Retina (tissue), 1 donor: ENCODE data around the gene CROCC2.

ENCODE experiments used
- DNase-seq: peaks from one replicate; pipeline ENCODE4 v3.0.0-alpha.2; 2016

CROCC2 gene

DNA sequence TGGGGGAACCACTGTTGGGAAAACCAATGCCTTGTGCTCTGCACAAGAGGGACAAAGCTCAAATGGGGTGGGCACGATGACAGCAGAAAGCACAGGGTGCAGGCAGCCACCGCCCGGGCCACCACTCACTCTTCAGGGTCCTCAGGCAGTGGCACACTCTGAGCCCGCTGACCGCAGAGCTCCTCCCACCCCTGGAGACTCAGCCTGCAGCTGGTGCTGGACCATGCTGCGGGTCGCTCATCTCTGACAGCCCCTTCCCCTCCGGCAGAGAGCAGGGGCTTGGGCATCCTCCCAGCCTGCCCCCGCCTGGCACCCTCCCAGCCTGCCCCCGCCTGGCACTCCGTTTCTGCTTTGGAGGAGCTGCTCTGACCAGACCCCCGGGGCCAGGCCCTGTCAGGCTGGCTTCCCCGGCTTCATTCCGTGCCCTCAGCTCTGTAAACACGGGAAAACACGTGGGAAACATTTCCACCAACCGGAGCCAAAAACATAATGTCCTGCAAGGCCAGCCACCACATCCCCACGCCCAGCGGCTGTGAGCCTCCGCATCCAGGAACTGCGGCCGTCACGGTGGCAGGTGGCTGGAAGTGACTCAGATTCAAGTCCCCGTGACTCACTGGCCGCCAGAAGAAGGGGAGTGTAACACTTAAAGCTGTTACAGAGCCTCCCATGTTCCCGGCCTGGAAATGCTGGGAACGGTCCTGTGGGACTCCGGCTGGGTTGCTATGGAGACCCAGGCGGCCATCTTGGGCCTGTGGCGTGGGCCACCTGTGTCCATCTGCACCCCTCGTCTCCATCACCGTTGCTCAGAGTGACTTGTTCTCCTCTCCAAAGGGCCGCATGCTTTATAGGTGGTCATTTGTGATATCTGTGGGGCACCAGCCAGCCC, 85.5 kb downstream of the CROCC2 start:
- peak; percentile 60 for DNase-seq

DNA sequence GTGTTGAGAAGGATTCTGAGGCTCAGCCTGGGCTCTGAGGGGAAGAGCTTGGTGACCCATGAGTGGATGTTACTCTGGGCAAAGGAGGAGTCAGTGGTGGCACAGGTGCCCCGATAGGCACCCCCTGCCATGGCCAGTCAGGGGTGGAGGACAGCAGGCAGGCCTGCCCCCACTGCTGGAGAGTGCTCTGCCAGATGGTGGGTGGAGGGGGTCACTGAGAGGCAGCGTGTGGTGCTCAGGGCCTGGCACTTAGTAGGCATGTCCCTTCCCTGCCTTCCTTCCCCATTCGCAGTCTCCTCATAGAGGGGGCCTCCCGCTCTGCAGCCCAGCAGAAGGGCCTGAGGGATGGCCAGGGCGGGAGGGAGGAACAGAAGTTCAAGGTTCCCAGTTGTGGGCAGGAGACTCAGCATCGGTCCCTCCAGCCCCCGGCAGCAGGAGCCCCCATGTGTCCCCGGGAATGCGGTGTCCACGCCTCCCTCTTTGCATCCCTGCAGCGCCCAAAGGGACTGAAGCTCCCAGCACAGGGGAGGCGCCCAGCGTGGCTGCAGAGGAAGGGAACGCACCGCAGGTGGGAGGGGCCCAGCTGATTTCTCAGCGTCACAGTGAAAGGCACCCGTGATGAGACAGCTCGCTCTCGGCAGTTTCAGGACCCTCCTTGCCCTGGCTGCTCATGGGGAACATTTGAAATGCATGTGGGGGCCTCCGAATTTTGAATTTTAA, 86.6 kb downstream of the CROCC2 start:
- no peak for DNase-seq

DNA sequence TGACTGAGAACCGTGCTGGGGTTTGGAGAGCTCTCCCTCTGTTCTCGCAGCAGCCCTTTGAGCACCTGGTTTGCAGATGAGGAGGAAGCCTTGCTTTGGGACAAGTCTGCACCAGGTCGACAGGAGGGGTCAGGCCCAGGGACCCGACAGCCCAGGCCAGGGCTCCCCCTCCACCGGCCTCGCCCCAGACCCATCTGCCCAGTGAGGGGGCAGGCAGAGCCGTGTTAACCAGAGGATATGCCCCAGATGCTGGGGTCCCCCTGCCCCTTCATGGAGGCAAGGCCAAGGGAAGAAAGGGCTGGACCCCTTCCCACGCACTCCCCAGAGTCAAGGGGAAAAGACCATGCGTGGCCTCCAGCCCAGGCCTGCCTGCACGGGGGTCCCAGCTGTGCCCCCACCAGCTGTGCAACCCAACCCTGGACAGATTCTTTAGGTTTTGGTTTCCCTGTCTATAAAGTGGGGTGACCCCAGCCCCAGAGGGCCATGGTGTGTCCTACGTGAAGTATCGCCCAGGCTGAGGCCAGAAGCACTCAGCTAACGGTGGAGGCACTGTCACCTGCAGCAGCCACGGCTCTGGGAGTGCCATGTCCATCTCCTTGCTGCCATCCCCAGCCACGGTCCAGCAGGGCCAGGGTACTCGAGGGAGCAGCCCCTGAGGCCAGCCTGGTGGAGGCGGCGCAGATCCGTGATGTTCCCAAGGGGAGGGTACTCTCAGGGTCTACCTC, 87.5 kb downstream of the CROCC2 start:
- no peak for DNase-seq

- no peak for DNase-seq
Measured at GRCh38 chr2:240994171-240994896, 88.2 kb downstream of the CROCC2 start.

- DNase-seq: no peak
Measured at GRCh38 chr2:240995041-240996021, 89.2 kb downstream of the CROCC2 start.

GRCh38 chr2:240996161-240996833, 90.2 kb downstream of the CROCC2 start:
- no peak for DNase-seq

GRCh38 chr2:240996834-240997140, 90.7 kb downstream of the CROCC2 start:
- DNase-seq: no peak

DNA sequence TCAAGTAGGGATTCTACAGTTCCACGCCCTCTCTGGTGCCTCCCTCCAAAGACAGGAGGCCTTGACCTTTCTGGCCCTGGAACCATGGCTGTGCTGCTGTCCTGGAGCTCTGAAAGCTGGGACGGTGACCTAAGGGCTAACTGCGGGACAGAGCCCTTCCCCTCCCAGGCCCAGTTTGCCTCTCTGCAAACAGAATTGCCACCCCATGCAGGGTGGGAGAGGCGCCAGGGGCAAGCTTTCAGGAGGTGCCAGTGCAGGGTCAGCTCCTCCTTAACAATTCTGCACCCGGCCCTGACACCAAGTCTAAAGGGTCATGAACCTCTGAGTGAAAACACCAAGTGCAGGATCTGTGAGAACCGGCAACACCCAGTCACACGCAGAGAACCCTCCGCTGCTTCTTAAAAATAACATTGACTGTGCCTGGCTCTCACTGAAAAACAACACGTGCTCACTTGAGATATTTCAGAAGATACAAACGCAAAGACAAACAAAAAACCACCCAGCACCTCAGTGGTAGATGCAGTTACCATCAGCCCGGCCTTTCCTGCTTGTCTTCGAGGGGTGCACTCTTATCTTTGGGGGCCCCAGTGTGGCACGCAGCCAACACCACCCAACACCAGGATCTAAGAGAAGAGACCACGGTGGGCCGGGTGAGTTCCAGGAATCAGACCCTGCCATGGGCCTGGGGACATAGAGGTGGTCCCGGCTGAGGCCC, 91.2 kb downstream of the CROCC2 start:
- no peak for DNase-seq

- DNase-seq: peak; percentile 93
Measured at GRCh38 chr2:240997856-240998705, 91.9 kb downstream of the CROCC2 start, which contains the start of gene SNED1. Gene SNED1 (plus strand): TSS chr2:240998618. CDS start chr2:240998838, 220 bp downstream.

GRCh38 chr2:240998706-240998994, 92.5 kb downstream of the CROCC2 start:
- no peak for DNase-seq

DNA sequence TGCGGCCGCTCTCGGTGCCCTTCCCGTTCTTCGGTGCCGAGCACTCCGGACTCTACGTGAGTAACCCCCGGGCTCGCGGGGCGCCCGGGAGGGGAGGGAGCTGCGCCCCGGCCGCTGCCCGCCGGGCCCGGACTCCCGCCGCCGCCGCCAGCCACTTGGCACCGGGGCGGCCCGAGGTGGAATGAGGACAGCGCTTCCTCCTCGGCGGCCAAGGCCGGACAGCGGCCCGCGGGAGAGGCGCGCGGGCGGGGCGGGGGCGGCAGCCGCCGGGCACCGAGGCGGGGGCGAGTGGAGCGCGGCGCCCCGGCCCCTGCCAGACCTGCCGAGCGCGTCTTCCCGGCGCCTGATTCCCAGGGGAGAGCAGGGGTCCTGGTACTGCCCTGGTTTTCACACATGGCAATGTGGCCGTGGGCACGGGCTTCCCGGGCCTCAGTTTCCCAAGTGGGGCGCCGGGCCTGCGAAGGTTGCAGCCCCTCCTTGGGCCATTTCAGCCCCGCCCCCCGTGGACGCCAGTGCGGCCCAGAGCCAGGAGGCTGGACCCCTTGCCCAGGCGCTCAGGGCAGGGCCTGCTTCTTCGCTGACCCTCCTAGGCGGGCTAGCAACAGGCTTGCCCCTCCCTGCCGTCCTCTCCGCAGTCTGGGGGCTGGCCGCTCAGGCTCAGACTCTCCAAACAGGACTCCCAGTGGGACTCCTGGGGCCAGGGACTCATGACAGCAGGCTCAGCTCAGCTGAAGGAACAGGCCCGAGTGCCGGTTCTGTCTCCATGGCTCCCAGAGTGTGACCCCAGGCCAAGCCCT, 93.1 kb downstream of the CROCC2 start:
- peak; percentile 33 for DNase-seq

DNA sequence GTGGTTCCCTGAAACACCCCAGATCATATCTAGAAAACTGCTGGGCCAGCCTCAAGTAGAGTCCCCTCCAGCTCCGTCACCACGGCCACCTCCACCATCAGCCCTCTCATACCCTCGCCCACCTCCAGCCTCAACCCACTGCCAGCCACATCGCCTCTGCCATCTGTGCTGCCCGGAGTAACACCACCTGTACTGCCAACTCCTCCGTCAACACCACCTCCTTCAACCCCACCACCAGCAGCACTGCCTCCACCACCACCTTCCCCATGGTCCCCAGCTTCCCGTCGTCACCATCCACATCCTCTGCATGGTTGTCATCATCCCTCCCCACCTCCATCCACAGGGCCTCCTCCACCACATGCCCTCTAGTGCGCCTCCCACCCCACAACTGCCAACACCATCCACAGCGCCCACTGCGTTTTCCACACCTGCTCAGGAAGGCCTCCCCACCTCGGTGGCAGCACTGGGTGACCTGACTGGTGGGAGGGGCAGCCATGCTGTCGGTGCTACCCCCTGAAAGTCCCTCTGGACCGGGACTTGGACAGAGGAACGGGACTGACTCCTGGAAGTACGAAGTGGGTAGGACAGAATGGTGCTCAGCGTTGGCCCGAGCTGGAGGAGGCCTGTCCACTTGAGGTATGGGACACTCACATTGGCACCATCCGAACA, 93.9 kb downstream of the CROCC2 start:
- DNase-seq: peak; percentile 1

DNA sequence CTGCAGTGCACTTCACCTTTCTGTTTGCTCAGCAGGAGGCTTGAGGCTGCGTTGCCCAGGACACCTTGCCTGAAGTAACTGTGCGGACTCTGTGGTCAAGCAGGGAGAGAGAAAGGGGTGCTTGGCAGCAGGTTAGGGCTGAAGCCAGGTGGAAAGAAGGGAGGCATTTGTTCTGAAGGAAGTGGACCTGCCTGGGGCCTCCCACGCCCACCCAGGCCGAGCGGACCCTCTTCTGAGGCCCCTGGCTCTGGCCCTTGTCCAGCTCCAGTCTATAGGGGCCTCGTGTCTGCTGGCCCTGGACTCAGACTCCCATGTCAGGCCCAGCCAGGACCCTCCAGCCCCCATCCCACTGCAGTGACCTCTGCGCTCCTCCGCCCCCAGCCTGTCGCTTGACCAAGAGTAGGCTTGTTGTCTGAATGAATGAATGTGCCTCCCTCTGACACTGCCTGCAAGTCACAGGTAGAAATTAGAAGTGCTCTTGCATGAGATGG, 94.7 kb downstream of the CROCC2 start:
- DNase-seq: peak; percentile 4

DNA sequence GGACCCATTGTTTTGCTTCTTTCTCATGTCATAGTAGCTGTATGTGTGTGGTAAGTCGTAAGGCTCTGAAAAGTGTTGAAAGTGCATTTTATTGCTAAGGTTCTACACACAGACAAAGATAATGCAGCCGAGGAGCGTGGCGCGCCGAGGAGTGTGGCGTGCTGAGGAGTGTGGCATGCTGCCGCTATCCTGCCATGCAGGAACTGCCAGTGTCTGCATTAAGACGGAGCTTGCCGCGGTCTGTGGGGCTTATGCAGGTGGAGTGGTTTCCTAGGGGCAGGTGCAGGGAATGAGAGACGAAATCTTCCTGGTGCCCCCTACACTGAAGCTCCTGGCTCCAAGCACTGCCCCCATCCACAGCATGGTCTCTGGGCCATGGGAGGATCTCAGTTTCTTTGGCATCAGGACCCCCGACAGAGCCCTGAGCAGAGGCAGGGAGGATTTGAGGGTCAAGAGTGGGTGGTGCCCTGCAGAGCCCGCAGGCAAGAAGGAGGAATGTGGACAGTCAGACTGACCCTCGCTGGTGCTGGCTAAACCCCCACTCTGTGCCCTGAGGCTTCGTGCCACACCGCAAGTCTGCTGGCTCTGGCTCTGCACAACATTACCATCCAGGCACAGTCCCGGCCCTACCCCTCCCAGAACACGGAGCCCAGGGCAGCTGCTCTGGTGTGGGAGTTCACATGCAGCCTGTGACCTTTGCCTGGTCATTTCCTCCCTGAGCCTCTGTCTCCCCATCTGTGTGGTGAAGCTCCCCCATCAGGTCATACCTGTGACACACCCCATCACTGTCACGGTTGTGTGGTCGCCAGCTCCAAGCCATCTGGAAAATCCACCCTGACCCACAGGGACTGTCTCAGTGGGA, 95.5 kb downstream of the CROCC2 start:
- peak; percentile 2 for DNase-seq

- no peak for DNase-seq
Measured at GRCh38 chr2:241002275-241003046, 96.3 kb downstream of the CROCC2 start.

- DNase-seq: no peak
Measured at GRCh38 chr2:241003047-241003360, 96.9 kb downstream of the CROCC2 start.
